ENCODE measurements around the gene LRRC8E. TPM values are rescaled to one million over a fixed set of nuclear protein-coding genes. Genes with fewer than 3 reads are reported as not detected.

LRRC8E gene
- total RNA-seq, 1 experiment from 2014 or later = 18.1 TPM

GRCh38 chr19:7851623-7852500, 36.4 kb upstream of the LRRC8E start (continued):
- no peak for TF ChIP-seq CTCF (IDR thresholded peaks at IDR 0.05 in 2 of 3, conservative IDR thresholded peaks at IDR 0.05 in 1 of 3; ENCODE audit: borderline replicate concordance in 1 of 3, insufficient read depth in 1 of 3, low read depth in 2 of 3, low read length in 2 of 3)
- TF ChIP-seq ZBTB33 (IDR thresholded peaks at IDR 0.05; ENCODE audit: extremely low read depth, insufficient replicate concordance, low read length) = no peak
- no peak for TF ChIP-seq CEBPB (IDR thresholded peaks at IDR 0.05; ENCODE audit: low read depth)
- no peak for TF ChIP-seq POLR2AphosphoS5 (IDR thresholded peaks at IDR 0.05; ENCODE audit: low read depth, low read length)
- TF ChIP-seq ATF3 (IDR thresholded peaks at IDR 0.05) = no peak

Data from HCT116 (cell line).